ENCODE results near the gene RAG1. TPM values are rescaled to one million over a fixed set of nuclear protein-coding genes. Genes with fewer than 3 reads are reported as not detected.

RAG1 gene
- total and polyA plus RNA-seq, 9 donors = 5.8 to 12.4 (median 8.5) TPM

- Histone ChIP-seq H3K36me3 (ENCODE audit: control insufficient read depth, insufficient read depth, low read length) (peaks cover 2% of the 10 kb centered on the region), H3K27ac (ENCODE audit: low read length) (no peak overlapping the region), H3K4me1 (ENCODE audit: control insufficient read depth, insufficient read depth, low read length) (peaks cover 8% of the 10 kb centered on the region), H3K27me3 (ENCODE audit: control insufficient read depth, insufficient read depth, low read length) (no peaks in the 10 kb centered on the region), H3K4me3 (ENCODE audit: low read length) (no peak overlapping the region), H3K9me3 (replicated peaks; ENCODE audit: control insufficient read depth, low read depth, low read length) (no peaks in the 10 kb centered on the region)
- DNase-seq = no peak
- no CpG with 5 or more reads among the region's 5 CpGs for WGBS (ENCODE audit: insufficient coverage)
Observed at GRCh38 chr11:36623494-36623893, 55.7 kb downstream of the RAG1 start.

GRCh38 chr11:36627006-36627405 lies 59.2 kb downstream of the RAG1 start:
- WGBS (ENCODE audit: insufficient coverage) = no CpG with 5 or more reads among the region's 1 CpG
- no peak for DNase-seq
- Histone ChIP-seq H3K27me3 (ENCODE audit: control insufficient read depth, insufficient read depth, low read length) (no peaks in the 10 kb centered on the region), H3K36me3 (ENCODE audit: control insufficient read depth, insufficient read depth, low read length) (peaks cover 2% of the 10 kb centered on the region), H3K4me1 (ENCODE audit: control insufficient read depth, insufficient read depth, low read length) (peaks cover 2% of the 10 kb centered on the region), H3K27ac (ENCODE audit: low read length) (no peak overlapping the region), H3K4me3 (ENCODE audit: low read length) (no peak overlapping the region), H3K9me3 (replicated peaks; ENCODE audit: control insufficient read depth, low read depth, low read length) (no peaks in the 10 kb centered on the region)

GRCh38 chr11:36627471-36627870 lies 59.7 kb downstream of the RAG1 start:
- no peak for DNase-seq
- no peaks in the 10 kb centered on the region for H3K27me3 ChIP-seq (ENCODE audit: control insufficient read depth, insufficient read depth, low read length)
- H3K9me3 ChIP-seq (replicated peaks; ENCODE audit: control insufficient read depth, low read depth, low read length) = no peaks in the 10 kb centered on the region
- H3K27ac ChIP-seq (ENCODE audit: low read length) = no peak overlapping the region
- 59% methylated on average over 2 of the region's 2 CpGs for WGBS (ENCODE audit: insufficient coverage)
- H3K4me1 ChIP-seq (ENCODE audit: control insufficient read depth, insufficient read depth, low read length) = peaks cover 2% of the 10 kb centered on the region
- peaks cover 2% of the 10 kb centered on the region for H3K36me3 ChIP-seq (ENCODE audit: control insufficient read depth, insufficient read depth, low read length)
- no peak overlapping the region for H3K4me3 ChIP-seq (ENCODE audit: low read length)

GRCh38 chr11:36628141-36628540 lies 60.3 kb downstream of the RAG1 start:
- H3K9me3 ChIP-seq (replicated peaks; ENCODE audit: control insufficient read depth, low read depth, low read length) = no peaks in the 10 kb centered on the region
- 90% methylated on average over 4 of the region's 5 CpGs for WGBS (ENCODE audit: insufficient coverage)
- no peaks in the 10 kb centered on the region for H3K27me3 ChIP-seq (ENCODE audit: control insufficient read depth, insufficient read depth, low read length)
- H3K4me3 ChIP-seq (ENCODE audit: low read length) = no peak overlapping the region
- peaks cover 2% of the 10 kb centered on the region for H3K36me3 ChIP-seq (ENCODE audit: control insufficient read depth, insufficient read depth, low read length)
- H3K27ac ChIP-seq (ENCODE audit: low read length) = no peak overlapping the region
- DNase-seq = no peak
- peaks cover 2% of the 10 kb centered on the region for H3K4me1 ChIP-seq (ENCODE audit: control insufficient read depth, insufficient read depth, low read length)

DNA sequence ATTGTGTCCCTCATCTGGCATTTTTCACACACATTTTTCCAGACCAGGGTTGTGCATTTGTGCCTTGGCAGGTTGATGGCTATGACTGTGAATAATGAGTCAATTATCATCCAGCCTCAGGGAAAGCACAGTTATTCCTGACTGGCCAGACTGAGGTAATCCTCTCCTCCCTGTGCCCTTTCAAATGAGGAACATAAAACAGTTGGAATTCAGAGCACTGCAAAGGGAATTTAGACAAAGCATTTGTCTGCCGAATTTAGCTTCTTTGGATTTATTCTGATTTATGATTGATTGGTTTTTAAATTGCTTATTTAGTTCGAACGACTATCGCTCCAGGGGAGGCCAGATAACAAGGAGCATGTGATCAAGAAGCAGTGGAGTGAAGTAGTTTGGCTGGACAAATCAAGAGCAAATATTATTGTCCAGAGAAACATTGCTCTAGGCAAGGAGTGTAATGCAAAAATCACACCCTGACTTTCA lies 61.0 kb downstream of the RAG1 start:
- DNase-seq = no peak
- WGBS (ENCODE audit: insufficient coverage) = 41% methylated on average over 4 of the region's 4 CpGs
- Histone ChIP-seq H3K4me1 (ENCODE audit: control insufficient read depth, insufficient read depth, low read length) (peaks cover 2% of the 10 kb centered on the region), H3K27ac (ENCODE audit: low read length) (no peak overlapping the region), H3K36me3 (ENCODE audit: control insufficient read depth, insufficient read depth, low read length) (peaks cover 2% of the 10 kb centered on the region), H3K27me3 (ENCODE audit: control insufficient read depth, insufficient read depth, low read length) (no peaks in the 10 kb centered on the region), H3K9me3 (replicated peaks; ENCODE audit: control insufficient read depth, low read depth, low read length) (no peaks in the 10 kb centered on the region), H3K4me3 (ENCODE audit: low read length) (no peak overlapping the region)

Other genes starting within 250 kb of the RAG1 start
- 14.9 TPM for gene TRAF6, start 57.7 kb upstream of the RAG1 start, total RNA-seq
- 10 to 100 TPM; 13.4 to 19.8 (median 16.7) TPM for gene TRAF6, start 57.7 kb upstream of the RAG1 start, polyA plus RNA-seq (ENCODE audit: insufficient read depth in 1 of 8, insufficient read length in 8 of 8, low replicate concordance in 1 of 8)
- gene IFTAP, start 26.5 kb downstream of the RAG1 start, total RNA-seq = 54.5 TPM
- 10 to 100 TPM; 40.3 to 57.4 (median 41.9) TPM for gene IFTAP, start 26.5 kb downstream of the RAG1 start, polyA plus RNA-seq (ENCODE audit: insufficient read depth in 1 of 8, insufficient read length in 8 of 8, low replicate concordance in 1 of 8)
- gene RAG2, start 30.2 kb downstream of the RAG1 start, total RNA-seq = 0.09 TPM
- gene RAG2, start 30.2 kb downstream of the RAG1 start, polyA plus RNA-seq (ENCODE audit: insufficient read depth in 1 of 8, insufficient read length in 8 of 8, low replicate concordance in 1 of 8) = under 1 TPM in 5 of 8 donors, not detected in 3; 0.18 to 0.53 (median 0.28) TPM